ENCODE data around the gene RAVER2.

DNA sequence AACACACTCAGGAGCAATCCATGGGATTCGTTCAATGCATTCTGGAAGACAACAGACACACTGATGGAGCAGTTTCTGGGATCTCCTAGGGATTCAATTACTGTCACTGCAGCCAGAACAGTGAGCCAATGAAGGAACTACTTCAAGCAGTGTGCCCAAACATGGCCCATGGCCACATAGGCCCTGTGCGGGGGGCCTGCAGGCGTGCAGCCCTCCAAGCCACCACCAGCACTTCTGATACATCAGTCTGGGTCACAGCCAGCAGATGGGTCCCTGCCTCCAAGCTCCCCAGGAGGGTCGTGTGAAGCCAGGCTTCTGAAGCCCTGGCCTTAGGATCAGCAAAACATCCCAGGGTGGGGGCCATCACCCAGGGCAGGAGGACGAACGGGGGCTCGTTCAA lies 99.3 kb downstream of the RAVER2 start:
- TF ChIP-seq, protein P1, sequence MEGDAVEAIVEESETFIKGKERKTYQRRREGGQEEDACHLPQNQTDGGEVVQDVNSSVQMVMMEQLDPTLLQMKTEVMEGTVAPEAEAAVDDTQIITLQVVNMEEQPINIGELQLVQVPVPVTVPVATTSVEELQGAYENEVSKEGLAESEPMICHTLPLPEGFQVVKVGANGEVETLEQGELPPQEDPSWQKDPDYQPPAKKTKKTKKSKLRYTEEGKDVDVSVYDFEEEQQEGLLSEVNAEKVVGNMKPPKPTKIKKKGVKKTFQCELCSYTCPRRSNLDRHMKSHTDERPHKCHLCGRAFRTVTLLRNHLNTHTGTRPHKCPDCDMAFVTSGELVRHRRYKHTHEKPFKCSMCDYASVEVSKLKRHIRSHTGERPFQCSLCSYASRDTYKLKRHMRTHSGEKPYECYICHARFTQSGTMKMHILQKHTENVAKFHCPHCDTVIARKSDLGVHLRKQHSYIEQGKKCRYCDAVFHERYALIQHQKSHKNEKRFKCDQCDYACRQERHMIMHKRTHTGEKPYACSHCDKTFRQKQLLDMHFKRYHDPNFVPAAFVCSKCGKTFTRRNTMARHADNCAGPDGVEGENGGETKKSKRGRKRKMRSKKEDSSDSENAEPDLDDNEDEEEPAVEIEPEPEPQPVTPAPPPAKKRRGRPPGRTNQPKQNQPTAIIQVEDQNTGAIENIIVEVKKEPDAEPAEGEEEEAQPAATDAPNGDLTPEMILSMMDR (IDR thresholded peaks at IDR 0.05 in 2 of 3, conservative IDR thresholded peaks at IDR 0.05 in 1 of 3; ENCODE audit: control insufficient read depth in 2 of 3, extremely low read depth in 1 of 3, insufficient read depth in 1 of 3, low read depth in 3 of 3, low read length in 3 of 3) = no peak
- no peak for TF ChIP-seq EZH2 (IDR thresholded peaks at IDR 0.05; ENCODE audit: borderline replicate concordance, control insufficient read depth, low read depth, low read length)
- no peak for TF ChIP-seq NFYB (IDR thresholded peaks at IDR 0.05; ENCODE audit: insufficient read depth, low read depth, low read length)
- TF ChIP-seq ASH2L (IDR thresholded peaks at IDR 0.05; ENCODE audit: borderline replicate concordance, low read depth) = no peak
- TF ChIP-seq CHD4 (IDR thresholded peaks at IDR 0.05) = no peak
- no peak for TF ChIP-seq GABPA (IDR thresholded peaks at IDR 0.05; ENCODE audit: low read depth)
- TF ChIP-seq SMC3 (IDR thresholded peaks at IDR 0.05; ENCODE audit: borderline replicate concordance, low read length) = no peak
- no peak for TF ChIP-seq RFX5 (IDR thresholded peaks at IDR 0.05; ENCODE audit: low read depth, low read length)
- TF ChIP-seq HCFC1 (IDR thresholded peaks at IDR 0.05; ENCODE audit: low read length) = no peak
- TF ChIP-seq SPI1 (IDR thresholded peaks at IDR 0.05; ENCODE audit: borderline replicate concordance, insufficient read depth, low read depth, low read length) = no peak
- no peak for TF ChIP-seq RAD21 (IDR thresholded peaks at IDR 0.05; ENCODE audit: insufficient read depth, low read depth, low read length)

All from GM12878 (cell line).